HepG2 (cell line): Measurements from ENCODE around the gene SLC25A22. TPM values are rescaled to one million over a fixed set of nuclear protein-coding genes. Genes with fewer than 3 reads are reported as not detected.

Experiments used
- ATF7 ChIP-seq, 2 experiments: fragments of 450-650 bp in 1 of 2; sonication (generic) in 1 of 2; formaldehyde crosslinking in 1 of 2; IDR thresholded peaks; 2 replicates each; pipeline versions ENCODE4 v1.4.0 to v1.6.1; 2016 to 2020; ENCODE audit warnings: antibody characterized with exemption in 1 of 2, mild to moderate bottlenecking in 1 of 2, missing genetic modification reagents in 1 of 2
- CBX5 ChIP-seq: sonication (generic); formaldehyde crosslinking; IDR thresholded peaks from 2 replicates; pipeline ENCODE4 v1.4.0; 2020; ENCODE audit warnings: missing genetic modification reagents, borderline replicate concordance
- EHMT2 ChIP-seq: fragments of 200-600 bp; sonication (generic); IDR thresholded peaks from 2 replicates; pipeline ENCODE4 v1.7.0; 2017; ENCODE audit warnings: antibody characterized with exemption, low read depth, low read length, borderline replicate concordance
- ETV5 ChIP-seq: IDR thresholded peaks from 2 replicates; pipeline ENCODE4 v1.6.1; 2018; ENCODE audit warnings: missing biosample characterization, missing genetic modification reagents, inconsistent platforms, borderline replicate concordance
- FOXP4 ChIP-seq: sonication (generic); formaldehyde crosslinking; IDR thresholded peaks from 2 replicates; pipeline ENCODE4 v1.4.0; 2020; ENCODE audit warnings: missing genetic modification reagents
- HMGA1 ChIP-seq: sonication (generic); formaldehyde crosslinking; conservative IDR thresholded peaks from 2 replicates; pipeline ENCODE4 v1.4.0; 2020; ENCODE audit warnings: missing genetic modification reagents
- IKZF4 ChIP-seq: sonication (generic); formaldehyde crosslinking; IDR thresholded peaks from 2 replicates; pipeline ENCODE4 v1.5.1; 2020; ENCODE audit warnings: borderline replicate concordance, mild to moderate bottlenecking, low read depth, missing genetic modification reagents; ENCODE audit errors: not compliant biosample characterization
- IRX3 ChIP-seq: sonication (generic); formaldehyde crosslinking; IDR thresholded peaks from 2 replicates; pipeline ENCODE4 v1.8.1; 2023; ENCODE audit warnings: mild to moderate bottlenecking, low read depth, missing genetic modification reagents, borderline replicate concordance
- KLF13 ChIP-seq: sonication (generic); formaldehyde crosslinking; IDR thresholded peaks from 2 replicates; pipeline ENCODE4 v1.4.0; 2020; ENCODE audit warnings: mild to moderate bottlenecking, missing genetic modification reagents
- NFIC ChIP-seq: IDR thresholded peaks from 2 replicates; pipeline ENCODE4 v1.6.1; 2012; ENCODE audit warnings: mild to moderate bottlenecking, low read length, inconsistent platforms
- PREB ChIP-seq: sonication (generic); formaldehyde crosslinking; IDR thresholded peaks from 2 replicates; pipeline ENCODE4 v1.4.0; 2020; ENCODE audit warnings: missing genetic modification reagents
- REL ChIP-seq: sonication (generic); formaldehyde crosslinking; conservative IDR thresholded peaks from 2 replicates; pipeline ENCODE4 v1.8.0; 2022; ENCODE audit warnings: mild to moderate bottlenecking, missing genetic modification reagents, moderate library complexity
- SOX6 ChIP-seq, 2 experiments: fragments of 450-650 bp in 1 of 2; sonication (generic) in 1 of 2; formaldehyde crosslinking in 1 of 2; IDR thresholded peaks; 2 replicates each; pipeline versions ENCODE4 v1.4.0 to v1.6.1; 2017 to 2020; ENCODE audit warnings: antibody characterized with exemption in 1 of 2, mild to moderate bottlenecking in 1 of 2, missing genetic modification reagents in 1 of 2
- STAG1 ChIP-seq: sonication (generic); formaldehyde crosslinking; IDR thresholded peaks from 2 replicates; pipeline ENCODE4 v1.4.0; 2020; ENCODE audit warnings: missing genetic modification reagents
- SYNCRIP ChIP-seq: fragments of 200-400 bp; formaldehyde crosslinking; IDR thresholded peaks from 2 replicates; pipeline ENCODE4 v1.6.1; 2018; ENCODE audit warnings: mild to moderate bottlenecking, low read depth, low read length; ENCODE audit not compliant: insufficient read depth
- THAP9 ChIP-seq: sonication (generic); formaldehyde crosslinking; IDR thresholded peaks from 2 replicates; pipeline ENCODE4; 2020; ENCODE audit warnings: missing genetic modification reagents, mild to moderate bottlenecking, borderline replicate concordance
- ZMYM3 ChIP-seq: sonication (generic); formaldehyde crosslinking; IDR thresholded peaks from 2 replicates; pipeline ENCODE4 v1.5.1; 2020; ENCODE audit warnings: mild to moderate bottlenecking, missing genetic modification reagents
- ZNF556 ChIP-seq: sonication (generic); formaldehyde crosslinking; IDR thresholded peaks from 2 replicates; pipeline ENCODE4 v1.4.0; 2020; ENCODE audit warnings: mild to moderate bottlenecking, missing genetic modification reagents, borderline replicate concordance
- ZNF615 ChIP-seq: sonication (generic); formaldehyde crosslinking; IDR thresholded peaks from 2 replicates; pipeline ENCODE4 v1.5.0; 2020; ENCODE audit warnings: mild to moderate bottlenecking, missing genetic modification reagents, borderline replicate concordance
- ZNF784 ChIP-seq: sonication (generic); formaldehyde crosslinking; IDR thresholded peaks from 2 replicates; pipeline ENCODE4 v1.5.1; 2020; ENCODE audit warnings: missing genetic modification reagents, mild to moderate bottlenecking, borderline replicate concordance
- ZNF891 ChIP-seq: sonication (generic); formaldehyde crosslinking; IDR thresholded peaks from 2 replicates; pipeline ENCODE4 v1.5.0; 2020; ENCODE audit warnings: mild to moderate bottlenecking, missing genetic modification reagents
- polyA plus RNA-seq, 8 experiments: library from polyadenylated mRNA; depleted of rRNA in 3 of 8; stranded (reverse) in 7 of 8; unstranded in 1 of 8; fragments of >200 nt; fragmentation: Illumina TruSeq in 4 of 8; extraction: Trizol in 4 of 8; gene quantifications; 2 replicates each; pipeline versions ENCODE4 v1.2.1 to v1.2.3, GENCODE V29; 2011 to 2016; ENCODE audit warnings: low read depth in 4 of 8, missing spikeins in 1 of 8, mixed read lengths in 1 of 8; ENCODE audit not compliant: insufficient read depth in 1 of 8
- total RNA-seq, 5 experiments: library from RNA; depleted of rRNA; stranded (reverse); fragments of >200 nt; fragmentation: Illumina TruSeq; extraction: Trizol; gene quantifications; 2 replicates each; pipeline ENCODE4 v1.2.3, GENCODE V29; 2016; ENCODE audit warnings: low read depth in 1 of 5

Gene SLC25A22
- total and polyA plus RNA-seq, 2 of the 13 experiments (the other 11 are each of a cell fraction or from before 2014, with no cell fraction given): 12.4 to 19.2 TPM

GRCh38 chr11:778976-779954 lies 18.8 kb downstream of the SLC25A22 start (continued):
- TF ChIP-seq THAP9 (CRISPR knock-in tag) (0 out of 2 replicates have a peak, but pooled peaks have one; percentile 37), ZNF556 (CRISPR knock-in tag) (no peak), ATF7 (IDR thresholded peaks at IDR 0.05) (no peak), ATF7 (CRISPR knock-in tag; IDR thresholded peaks at IDR 0.05) (no peak), SYNCRIP (no peak), PREB (CRISPR knock-in tag) (no peak), ZNF615 (CRISPR knock-in tag) (no peak), CBX5 (no peak), ZNF784 (no peak), ETV5 (CRISPR knock-in tag) (0 out of 2 replicates have a peak, but pooled peaks have one; percentile 4), KLF13 (CRISPR knock-in tag) (no peak), EHMT2 (no peak), ZMYM3 (CRISPR knock-in tag) (no peak), NFIC (no peak), IKZF4 (CRISPR knock-in tag) (no peak), REL (CRISPR knock-in tag) (no peak), STAG1 (CRISPR knock-in tag) (no peak), ZNF891 (no peak), HMGA1 (no peak), SOX6 (IDR thresholded peaks at IDR 0.05) (no peak), SOX6 (CRISPR knock-in tag; IDR thresholded peaks at IDR 0.05) (no peak), FOXP4 (CRISPR knock-in tag) (no peak), IRX3 (CRISPR knock-in tag) (no peak)
